GM12873 (cell line): Measurements from ENCODE around the gene MRPL28.

Experiments used
- CTCF ChIP-seq: IDR thresholded peaks from 2 replicates; pipeline ENCODE4 v1.5.1; 2012; ENCODE audit warnings: low read depth, mild to moderate bottlenecking, moderate library complexity, low read length, control low read depth; ENCODE audit not compliant: insufficient read depth; ENCODE audit errors: missing control alignments

MRPL28 gene

GRCh38 chr16:368388-369158 is 1.8 kb downstream of the MRPL28 start:
- TF ChIP-seq CTCF = no peak

- no peak for TF ChIP-seq CTCF
These were observed 2.9 kb downstream of the MRPL28 start for GRCh38 chr16:367333-367903.

GRCh38 chr16:366476-366875 is 3.9 kb downstream of the MRPL28 start:
- TF ChIP-seq CTCF = no peak

GRCh38 chr16:364595-365491 is 5.5 kb downstream of the MRPL28 start:
- no peak for TF ChIP-seq CTCF

DNA sequence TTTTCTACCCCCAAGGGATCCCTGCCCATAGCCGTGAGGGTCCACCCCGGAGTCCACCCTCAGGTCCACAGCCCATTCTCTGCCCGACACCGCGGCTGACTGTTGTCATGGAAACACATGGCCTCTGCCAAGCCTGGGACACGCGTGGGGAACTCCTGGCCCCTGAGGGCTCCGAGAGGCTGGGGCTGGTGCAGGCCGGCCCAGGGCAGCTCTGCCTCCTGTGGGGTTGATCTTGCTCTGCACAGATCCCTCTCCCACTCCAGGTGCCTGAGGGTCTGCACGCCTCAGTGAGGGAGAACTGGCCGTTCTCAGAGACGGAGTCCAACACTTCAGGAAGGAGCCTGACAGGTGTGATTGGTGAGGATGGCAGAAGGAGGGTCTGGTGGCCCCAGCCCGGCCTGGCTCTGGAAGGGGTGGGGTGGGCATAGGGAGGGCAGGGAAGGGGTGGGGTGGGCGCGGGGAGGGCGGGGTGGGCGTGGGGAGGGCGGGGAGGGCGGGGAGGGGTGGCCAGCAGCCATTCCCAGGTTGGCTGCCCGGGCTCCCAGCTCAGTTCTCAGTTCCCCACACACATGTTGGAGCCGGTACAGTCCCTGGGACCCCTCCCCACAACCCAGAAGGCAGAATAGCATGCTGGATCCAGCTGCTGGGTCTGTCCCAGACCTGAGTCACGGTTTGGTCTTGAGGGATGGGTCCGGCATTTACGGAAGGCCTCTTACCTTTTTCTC is 6.4 kb downstream of the MRPL28 start:
- TF ChIP-seq CTCF = no peak

GRCh38 chr16:363110-363765 is 7.1 kb downstream of the MRPL28 start:
- TF ChIP-seq CTCF = no peak
